ENCODE measurements around the gene ITGB4. TPM values are rescaled to one million over a fixed set of nuclear protein-coding genes. Genes with fewer than 3 reads are reported as not detected.

The ITGB4 gene
- total RNA-seq = 1 to 10 TPM; 3.4 to 5.1 TPM
- 0.39 TPM for polyA plus RNA-seq (2013, experiment 1 of 2)
- 0.87 TPM for polyA plus RNA-seq (2013, experiment 2 of 2)
- long read RNA-seq, experiment 1, partial matches to known transcripts = 1 of 2 reads
- long read RNA-seq, experiment 1, other reads (novel, unspliced or antisense) = 1 of 2 reads
- long read RNA-seq, experiment 2, full-length matches to known transcripts = 2 of 5 reads
- long read RNA-seq, experiment 2, partial matches to known transcripts = 2 of 5 reads
- long read RNA-seq, experiment 2, other reads (novel, unspliced or antisense) = 1 of 5 reads
- long read RNA-seq, experiment 3, full-length matches to known transcripts = 1 of 5 reads
- long read RNA-seq, experiment 3, partial matches to known transcripts = 4 of 5 reads
- long read RNA-seq, experiment 3, other reads (novel, unspliced or antisense) = 0 of 5 reads
- long read RNA-seq, experiment 4, partial matches to known transcripts = 2 of 2 reads
- long read RNA-seq, experiment 4, other reads (novel, unspliced or antisense) = 0 of 2 reads

DNA sequence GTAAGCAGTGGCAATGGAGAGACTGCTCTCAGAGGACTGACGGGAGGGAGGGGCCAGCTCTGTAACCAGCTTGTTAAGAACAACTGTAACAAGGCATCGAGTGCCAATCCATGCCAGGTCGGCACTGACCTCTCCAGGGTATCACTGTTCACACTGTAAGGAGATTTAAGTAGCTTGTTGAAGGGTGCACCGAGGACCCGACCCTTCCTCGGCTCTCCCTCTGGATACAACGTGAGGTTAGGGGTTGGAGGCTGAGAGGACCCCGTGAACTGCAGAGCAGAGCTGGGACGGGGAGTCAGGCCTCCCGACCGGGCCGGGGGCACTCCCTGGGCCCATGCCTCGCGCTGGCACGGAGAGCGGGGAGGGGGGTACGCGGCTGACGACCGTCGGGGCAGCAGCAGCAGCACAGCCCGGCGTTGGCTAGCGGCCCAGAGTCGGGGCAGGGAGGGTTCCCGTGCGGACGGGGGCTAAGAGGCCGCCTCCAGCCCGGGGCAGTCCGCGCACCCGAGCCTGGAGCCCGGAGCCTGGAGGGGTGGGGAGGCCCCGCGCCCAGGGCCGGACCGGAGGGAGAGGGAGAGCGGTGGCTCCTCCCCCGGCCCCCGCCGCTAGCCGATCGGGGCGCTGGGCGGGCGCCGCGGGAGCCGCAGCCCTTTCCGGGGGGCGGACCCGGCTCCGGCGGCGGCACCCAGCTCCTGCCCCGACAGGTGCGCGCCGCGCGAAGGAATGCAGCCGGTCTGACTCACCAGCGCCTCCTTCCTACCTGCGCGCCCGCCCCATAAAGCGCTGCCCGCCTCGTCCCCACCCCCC lies at the start of gene ITGB4:
Gene ITGB4, plus strand, starts transcription at position 804 of the 807 bp plus-strand sequence. CDS start 3,245 bp downstream, outside the sequence.
- H3K27me3 ChIP-seq (ENCODE audit: control insufficient read depth, insufficient read depth, low read length, poor library complexity, severe bottlenecking) = peaks cover 39% of the 10 kb centered on the region
- peaks cover 2% of the 10 kb centered on the region for H3K4me1 Mint-ChIP-seq
- no peaks in the 10 kb centered on the region for H3K9me3 ChIP-seq (ENCODE audit: control insufficient read depth, low read length)
- peak; percentile 97 for DNase-seq
- H3K36me3 Mint-ChIP-seq (ENCODE audit: low read depth) = no peaks in the 10 kb centered on the region
- TF ChIP-seq, protein P1, sequence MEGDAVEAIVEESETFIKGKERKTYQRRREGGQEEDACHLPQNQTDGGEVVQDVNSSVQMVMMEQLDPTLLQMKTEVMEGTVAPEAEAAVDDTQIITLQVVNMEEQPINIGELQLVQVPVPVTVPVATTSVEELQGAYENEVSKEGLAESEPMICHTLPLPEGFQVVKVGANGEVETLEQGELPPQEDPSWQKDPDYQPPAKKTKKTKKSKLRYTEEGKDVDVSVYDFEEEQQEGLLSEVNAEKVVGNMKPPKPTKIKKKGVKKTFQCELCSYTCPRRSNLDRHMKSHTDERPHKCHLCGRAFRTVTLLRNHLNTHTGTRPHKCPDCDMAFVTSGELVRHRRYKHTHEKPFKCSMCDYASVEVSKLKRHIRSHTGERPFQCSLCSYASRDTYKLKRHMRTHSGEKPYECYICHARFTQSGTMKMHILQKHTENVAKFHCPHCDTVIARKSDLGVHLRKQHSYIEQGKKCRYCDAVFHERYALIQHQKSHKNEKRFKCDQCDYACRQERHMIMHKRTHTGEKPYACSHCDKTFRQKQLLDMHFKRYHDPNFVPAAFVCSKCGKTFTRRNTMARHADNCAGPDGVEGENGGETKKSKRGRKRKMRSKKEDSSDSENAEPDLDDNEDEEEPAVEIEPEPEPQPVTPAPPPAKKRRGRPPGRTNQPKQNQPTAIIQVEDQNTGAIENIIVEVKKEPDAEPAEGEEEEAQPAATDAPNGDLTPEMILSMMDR (conservative IDR thresholded peaks at IDR 0.05) = peak; percentile 60
- peak within 1 kb of the TSS; percentile 56 for H3K4me3 Mint-ChIP-seq
- H3K27ac ChIP-seq (ENCODE audit: low read depth, low read length) = no peak within 1 kb of the TSS
- 9 to 21% methylated on average over 19 to 67 of the region's 70 CpGs for WGBS, 2 experiments (ENCODE audit: insufficient coverage in 1 of 2, insufficient read length in 1 of 2)
- H3K27ac Mint-ChIP-seq = peak within 1 kb of the TSS; percentile 52
- H3K9me3 Mint-ChIP-seq = no peaks in the 10 kb centered on the region
- peak within 1 kb of the TSS; percentile 35 for H3K4me3 ChIP-seq (ENCODE audit: low read length)
- peaks cover 41% of the 10 kb centered on the region for H3K27me3 Mint-ChIP-seq (ENCODE audit: insufficient read depth)
- no peaks in the 10 kb centered on the region for H3K4me1 ChIP-seq (ENCODE audit: control insufficient read depth, insufficient read depth, low read length)
- H3K9ac ChIP-seq (ENCODE audit: extremely low read depth, low read length, poor library complexity, severe bottlenecking) = peak within 1 kb of the TSS; percentile 11
- H3K36me3 ChIP-seq (ENCODE audit: control insufficient read depth, insufficient read depth, low read length) = no peaks in the 10 kb centered on the region

DNA sequence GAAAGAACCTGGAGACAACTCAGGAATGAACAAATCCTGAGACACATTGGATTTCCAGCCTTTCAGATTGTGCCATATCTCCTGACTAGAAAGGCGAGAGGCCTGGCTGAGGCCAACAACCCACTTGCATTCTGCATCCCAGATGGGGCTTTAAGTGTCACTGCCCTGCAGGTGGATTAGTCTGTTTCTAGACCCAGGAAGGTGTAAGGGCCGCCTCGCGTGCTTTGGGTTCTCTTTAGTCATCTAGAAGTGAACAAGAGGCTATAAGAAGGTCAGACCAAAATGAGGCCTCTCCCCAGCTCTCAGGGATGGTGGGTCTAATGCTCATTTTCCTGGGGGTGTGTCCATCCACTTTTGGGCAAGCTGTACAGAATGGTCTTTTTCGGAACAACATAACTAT lies 49.2 kb upstream of the ITGB4 start:
- H3K36me3 ChIP-seq (ENCODE audit: control insufficient read depth, insufficient read depth, low read length) = peaks cover 73% of the 10 kb centered on the region
- H3K36me3 Mint-ChIP-seq (ENCODE audit: low read depth) = peaks cover 50% of the 10 kb centered on the region
- no peaks in the 10 kb centered on the region for H3K9me3 Mint-ChIP-seq

DNA sequence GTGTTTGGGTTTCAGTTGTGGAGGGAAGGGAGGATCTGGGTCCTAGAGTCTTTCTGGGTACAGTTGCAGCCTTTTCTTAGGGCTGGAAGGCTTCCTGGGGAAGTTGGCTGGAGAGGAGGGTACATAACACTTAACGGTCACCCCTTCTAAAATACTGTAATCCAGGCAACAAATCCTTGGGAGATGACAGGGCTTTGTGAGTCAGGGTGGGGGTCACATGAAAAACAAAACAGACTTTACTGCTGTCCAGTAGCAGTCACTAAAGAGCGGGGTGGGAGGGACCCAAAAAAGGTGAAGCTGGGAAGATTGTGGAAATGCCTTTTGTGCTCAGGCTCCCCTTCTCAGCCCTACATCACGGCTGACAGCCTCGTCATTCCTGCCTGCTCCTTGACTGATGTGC lies 47.8 kb upstream of the ITGB4 start:
- Histone ChIP-seq H3K4me3 (ENCODE audit: low read length) (no peak overlapping the region), H3K9ac (ENCODE audit: extremely low read depth, low read length, poor library complexity, severe bottlenecking) (no peak overlapping the region), H3K27ac (ENCODE audit: low read depth, low read length) (no peak overlapping the region), H3K36me3 (ENCODE audit: control insufficient read depth, insufficient read depth, low read length) (peaks cover 79% of the 10 kb centered on the region), H3K27me3 (ENCODE audit: control insufficient read depth, insufficient read depth, low read length, poor library complexity, severe bottlenecking) (no peaks in the 10 kb centered on the region), H3K9me3 (ENCODE audit: control insufficient read depth, low read length) (no peaks in the 10 kb centered on the region), H3K4me1 (ENCODE audit: control insufficient read depth, insufficient read depth, low read length) (no peaks in the 10 kb centered on the region)
- no peaks in the 10 kb centered on the region for H3K9me3 Mint-ChIP-seq
- H3K4me1 Mint-ChIP-seq = peaks cover under 1% of the 10 kb centered on the region
- no peak overlapping the region for H3K27ac Mint-ChIP-seq
- no peak overlapping the region for H3K4me3 Mint-ChIP-seq
- TF ChIP-seq, protein P1 (conservative IDR thresholded peaks at IDR 0.05) = no peak
- peaks cover 54% of the 10 kb centered on the region for H3K36me3 Mint-ChIP-seq (ENCODE audit: low read depth)
- 77 to 97% methylated on average over 2 to 4 of the region's 4 CpGs for WGBS, 2 experiments (ENCODE audit: insufficient coverage in 1 of 2, insufficient read length in 1 of 2)
- no peak for DNase-seq
- H3K27me3 Mint-ChIP-seq (ENCODE audit: insufficient read depth) = no peaks in the 10 kb centered on the region

More for the DNA sequence above, 49.2 kb upstream of the ITGB4 start:
- Histone ChIP-seq H3K27ac (ENCODE audit: low read depth, low read length) (no peak overlapping the region), H3K9me3 (ENCODE audit: control insufficient read depth, low read length) (no peaks in the 10 kb centered on the region), H3K9ac (ENCODE audit: extremely low read depth, low read length, poor library complexity, severe bottlenecking) (no peak overlapping the region), H3K4me1 (ENCODE audit: control insufficient read depth, insufficient read depth, low read length) (no peaks in the 10 kb centered on the region), H3K4me3 (ENCODE audit: low read length) (no peak overlapping the region), H3K27me3 (ENCODE audit: control insufficient read depth, insufficient read depth, low read length, poor library complexity, severe bottlenecking) (no peaks in the 10 kb centered on the region)
- Mint-ChIP-seq H3K4me1 (peaks cover 5% of the 10 kb centered on the region), H3K27me3 (ENCODE audit: insufficient read depth) (no peaks in the 10 kb centered on the region), H3K27ac (no peak overlapping the region), H3K4me3 (no peak overlapping the region)
- TF ChIP-seq, protein P1 (conservative IDR thresholded peaks at IDR 0.05) = no peak
- WGBS, 2 experiments (ENCODE audit: insufficient coverage in 1 of 2, insufficient read length in 1 of 2) = 93 to 94% methylated on average over 4 to 5 of the region's 5 CpGs
- DNase-seq = no peak
